Erythroblast (primary cell): ENCODE measurements around the gene KIF6.

ENCODE experiments used
- GATA1 ChIP-seq: IDR thresholded peaks from 2 replicates; pipeline ENCODE4 v1.6.1; 2011; ENCODE audit warnings: low read depth, mild to moderate bottlenecking, control low read depth, low read length, moderate library complexity
- POLR2A ChIP-seq: IDR thresholded peaks from 2 replicates; pipeline ENCODE4 v1.6.1; 2011; ENCODE audit warnings: mild to moderate bottlenecking, low read length

DNA sequence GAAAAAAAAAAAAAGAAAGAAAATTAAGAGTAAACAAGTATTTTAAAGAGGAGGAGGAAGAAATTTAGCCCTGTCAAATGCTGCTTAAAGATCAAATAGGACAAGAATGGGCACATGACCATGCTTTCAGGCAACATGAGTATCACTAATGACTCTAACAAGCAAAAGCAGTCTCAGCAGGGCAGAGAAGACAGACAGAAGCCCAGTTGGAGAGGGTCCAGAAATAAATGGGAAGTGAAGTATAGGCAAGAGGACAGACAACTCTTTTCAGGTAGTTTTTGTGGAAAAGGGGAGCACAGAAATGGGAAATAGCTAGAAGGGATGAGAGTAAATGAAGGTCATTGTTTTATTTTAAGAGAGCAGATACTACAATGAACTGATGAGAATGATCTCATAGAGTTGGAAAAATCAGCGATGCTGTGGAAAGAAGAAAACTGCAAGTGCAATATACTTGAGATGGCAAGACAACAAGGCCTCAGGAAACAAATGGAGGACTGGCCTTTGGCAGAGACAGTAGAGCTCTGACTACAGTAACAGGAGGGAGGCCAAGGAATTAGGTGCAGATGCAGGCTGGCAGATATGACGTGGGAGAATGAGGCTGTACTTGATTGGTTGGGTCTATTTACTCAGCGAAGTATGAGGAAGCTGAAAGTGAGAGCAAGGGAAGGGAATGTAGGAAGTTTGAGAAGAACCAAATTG is 40.3 kb downstream of the KIF6 start:
- no peak for TF ChIP-seq POLR2A
- TF ChIP-seq GATA1: no peak
